K562 (cell line): ENCODE measurements around the gene SPATS2. TPM values are rescaled to one million over a fixed set of nuclear protein-coding genes. Genes with fewer than 3 reads are reported as not detected.

ENCODE experiments used
- BCOR ChIP-seq: fragments of 450-650 bp; IDR thresholded peaks from 2 replicates; pipeline ENCODE4 v1.6.1; 2016
- CTCFL ChIP-seq: IDR thresholded peaks from 2 replicates; pipeline ENCODE4 v1.6.1; 2011; ENCODE audit warnings: borderline replicate concordance, low read depth, mild to moderate bottlenecking, moderate library complexity, low read length; ENCODE audit not compliant: insufficient read depth, poor library complexity, severe bottlenecking
- DEAF1 ChIP-seq: fragments of 450-650 bp; formaldehyde crosslinking; IDR thresholded peaks from 2 replicates; pipeline ENCODE4 v1.4.0; 2020; ENCODE audit warnings: mild to moderate bottlenecking, moderate library complexity
- ESRRA ChIP-seq: fragments of 450-650 bp; IDR thresholded peaks from 2 replicates; pipeline ENCODE4 v1.6.1; 2014; ENCODE audit warnings: low read depth, mild to moderate bottlenecking, moderate library complexity, borderline replicate concordance
- ETV1 ChIP-seq: fragments of 450-650 bp; conservative IDR thresholded peaks from 2 replicates; pipeline ENCODE4 v1.6.1; 2016; ENCODE audit warnings: missing genetic modification characterization, control low read depth, low read depth, missing compliant biosample characterization
- ETV5 ChIP-seq: sonication (generic); formaldehyde crosslinking; IDR thresholded peaks from 2 replicates; pipeline ENCODE4 v1.4.0; 2020; ENCODE audit warnings: low read depth, mild to moderate bottlenecking, missing genetic modification reagents
- FOXK1 ChIP-seq: sonication (generic); formaldehyde crosslinking; IDR thresholded peaks from 2 replicates; pipeline ENCODE4 v1.8.0; 2022; ENCODE audit warnings: missing genetic modification reagents, mild to moderate bottlenecking, borderline replicate concordance
- GABPB1 ChIP-seq: sonication (generic); formaldehyde crosslinking; IDR thresholded peaks from 2 replicates; pipeline ENCODE4 v1.8.0; 2022; ENCODE audit warnings: mild to moderate bottlenecking, missing genetic modification reagents
- GABPB2 ChIP-seq: fragments of 250-450 bp; sonication (Bioruptor Pico); conservative IDR thresholded peaks from 2 replicates; pipeline ENCODE4 v1.5.1; 2021; ENCODE audit warnings: mild to moderate bottlenecking
- HMG20A ChIP-seq: fragments of 450-650 bp; formaldehyde crosslinking; conservative IDR thresholded peaks from 2 replicates; pipeline ENCODE4 v1.4.0; 2020; ENCODE audit warnings: mild to moderate bottlenecking, mixed read lengths
- MCM5 ChIP-seq: fragments of 450-650 bp; IDR thresholded peaks from 2 replicates; pipeline ENCODE4 v1.6.1; 2016; ENCODE audit warnings: low read depth
- MEIS2 ChIP-seq: fragments of 450-650 bp; IDR thresholded peaks from 2 replicates; pipeline ENCODE4 v1.6.1; 2014; ENCODE audit warnings: mild to moderate bottlenecking; ENCODE audit not compliant: partially characterized antibody
- MLLT1 ChIP-seq, 2 experiments: fragments of 450-650 bp; IDR thresholded peaks; 2 replicates each; pipeline ENCODE4 v1.6.1; 2016
- MTA3 ChIP-seq: fragments of 450-650 bp; formaldehyde crosslinking; IDR thresholded peaks from 2 replicates; pipeline ENCODE4 v1.6.1; 2017; ENCODE audit warnings: mild to moderate bottlenecking, borderline replicate concordance
- NEUROD1 ChIP-seq: fragments of 150-350 bp; IDR thresholded peaks from 2 replicates; pipeline ENCODE4 v1.6.1; 2014; ENCODE audit warnings: borderline replicate concordance, low read length, low read depth; ENCODE audit not compliant: partially characterized antibody
- SP1 ChIP-seq: sonication (generic); formaldehyde crosslinking; IDR thresholded peaks from 2 replicates; pipeline ENCODE4 v1.8.1; 2022; ENCODE audit warnings: mild to moderate bottlenecking, missing genetic modification reagents
- TARDBP ChIP-seq: fragments of 450-650 bp; IDR thresholded peaks from 2 replicates; pipeline ENCODE4 v1.6.1; 2016
- ZBTB33 ChIP-seq: sonication (generic); formaldehyde crosslinking; IDR thresholded peaks from 2 replicates; pipeline ENCODE4 v1.8.1; 2023; ENCODE audit warnings: mild to moderate bottlenecking, missing genetic modification reagents
- ZC3H4 ChIP-seq: sonication (generic); formaldehyde crosslinking; IDR thresholded peaks from 2 replicates; pipeline ENCODE4 v1.9.0; 2021; ENCODE audit warnings: missing genetic modification reagents, borderline replicate concordance
- ZKSCAN1 ChIP-seq: fragments of 150-350 bp; IDR thresholded peaks from 2 replicates; pipeline ENCODE4 v1.6.1; 2016; ENCODE audit warnings: low read depth, low read length
- polyA plus RNA-seq, 8 experiments: library from polyadenylated mRNA; depleted of rRNA in 4 of 8; stranded (reverse) in 5 of 8; unstranded in 3 of 8; fragments of >200 nt; fragmentation: Nextera tagmentation in 2 of 8; fragmentation: Illumina TruSeq in 1 of 8; extraction: Ambion mirVana in 2 of 8; extraction: Trizol in 1 of 8; gene quantifications; 2 replicates each; pipeline versions ENCODE4 v1.2.1 to v1.2.3, GENCODE V29; 2011 to 2014; ENCODE audit warnings: inconsistent platforms in 1 of 8, missing spikeins in 1 of 8
- total RNA-seq, 7 experiments: library from RNA; depleted of rRNA in 6 of 7; stranded (reverse); fragments of >200 nt in 6 of 7; fragmentation: Illumina TruSeq in 2 of 7; extraction: Trizol in 2 of 7; gene quantifications; 2 replicates each; pipeline versions ENCODE4 v1.2.1 to v1.2.3, GENCODE V29; 2011 to 2021; ENCODE audit warnings: low replicate concordance in 1 of 7

The SPATS2 gene
- total and polyA plus RNA-seq, 9 of the 15 experiments (the other 6 are each of a cell fraction or from before 2014, with no cell fraction given) = 5.4 to 48.2 (median 17.5) TPM

- peak; percentile 30 for TF ChIP-seq NEUROD1
- 0 out of 2 replicates have a peak, but pooled peaks have one; percentile 41 for TF ChIP-seq ZKSCAN1
- peak; percentile 92 for TF ChIP-seq ZBTB33
- 0 out of 2 replicates have a peak, but pooled peaks have one; percentile 16 for TF ChIP-seq FOXK1 (CRISPR knock-in tag)
- TF ChIP-seq ETV1 (tag) = peak; percentile 35; the same call in 1 of the 2 replicates
- peak; percentile 83 for TF ChIP-seq CTCFL
- TF ChIP-seq DEAF1 (CRISPR knock-in tag) = peak; percentile 79
- peak; percentile 80 for TF ChIP-seq SP1 (CRISPR knock-in tag)
- peak; percentile 71; the same call in 1 of the 2 replicates for TF ChIP-seq ETV5 (CRISPR knock-in tag)
- TF ChIP-seq GABPB2 (CRISPR knock-in tag) = no peak
- TF ChIP-seq ZC3H4 = no peak
- peak; percentile 42; the same call in 1 of the 2 replicates for TF ChIP-seq ESRRA
- peak; percentile 68; the same call in 1 of the 2 replicates for TF ChIP-seq TARDBP
- TF ChIP-seq GABPB1 (CRISPR knock-in tag) = peak; percentile 67
- 0 out of 4 replicates have a peak, but pooled peaks of 1 of the 2 experiments have one; percentile 21 for TF ChIP-seq MLLT1 (IDR thresholded peaks at IDR 0.05)
- TF ChIP-seq MTA3 = peak; percentile 88; the same call in 1 of the 2 replicates
- TF ChIP-seq MCM5 = no peak
- TF ChIP-seq HMG20A (CRISPR knock-in tag) = no peak
- peak; percentile 76 for TF ChIP-seq BCOR
- TF ChIP-seq MEIS2 = peak; percentile 40
Observed at GRCh38 chr12:49342066-49342913, 25.0 kb upstream of the SPATS2 start (continued).
